Activated CD8-positive, alpha-beta memory T cell treated with anti-CD3 and anti-CD28 coated beads, Interleukin-2, amount 50 U/mL, for 1 hour (primary cell): ENCODE measurements around the gene LRRC32.

Source experiments
- DNase-seq: peaks from one replicate; pipeline ENCODE4 v3.0.0-alpha.2; 2020; ENCODE audit errors: extremely low read depth

Gene LRRC32

GRCh38 chr11:76663912-76664440 lies 6.6 kb downstream of the LRRC32 start:
- DNase-seq = no peak

DNA sequence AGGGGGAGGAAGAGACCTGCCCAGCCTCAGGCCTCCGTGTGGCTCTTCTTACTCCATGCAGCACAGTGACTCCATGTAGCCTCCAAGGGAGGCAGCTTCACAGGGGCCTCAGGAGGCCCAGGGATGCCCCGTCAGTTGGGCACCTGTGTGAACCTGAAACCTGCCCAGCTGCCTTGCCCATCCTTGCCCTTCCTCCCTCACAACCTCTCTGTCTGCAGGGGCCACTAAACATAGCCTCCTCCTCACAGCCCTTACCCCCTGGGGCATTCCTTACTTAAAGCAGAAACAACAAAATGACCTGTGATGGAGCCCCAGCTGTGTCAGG lies 7.1 kb downstream of the LRRC32 start:
- DNase-seq = no peak

DNA sequence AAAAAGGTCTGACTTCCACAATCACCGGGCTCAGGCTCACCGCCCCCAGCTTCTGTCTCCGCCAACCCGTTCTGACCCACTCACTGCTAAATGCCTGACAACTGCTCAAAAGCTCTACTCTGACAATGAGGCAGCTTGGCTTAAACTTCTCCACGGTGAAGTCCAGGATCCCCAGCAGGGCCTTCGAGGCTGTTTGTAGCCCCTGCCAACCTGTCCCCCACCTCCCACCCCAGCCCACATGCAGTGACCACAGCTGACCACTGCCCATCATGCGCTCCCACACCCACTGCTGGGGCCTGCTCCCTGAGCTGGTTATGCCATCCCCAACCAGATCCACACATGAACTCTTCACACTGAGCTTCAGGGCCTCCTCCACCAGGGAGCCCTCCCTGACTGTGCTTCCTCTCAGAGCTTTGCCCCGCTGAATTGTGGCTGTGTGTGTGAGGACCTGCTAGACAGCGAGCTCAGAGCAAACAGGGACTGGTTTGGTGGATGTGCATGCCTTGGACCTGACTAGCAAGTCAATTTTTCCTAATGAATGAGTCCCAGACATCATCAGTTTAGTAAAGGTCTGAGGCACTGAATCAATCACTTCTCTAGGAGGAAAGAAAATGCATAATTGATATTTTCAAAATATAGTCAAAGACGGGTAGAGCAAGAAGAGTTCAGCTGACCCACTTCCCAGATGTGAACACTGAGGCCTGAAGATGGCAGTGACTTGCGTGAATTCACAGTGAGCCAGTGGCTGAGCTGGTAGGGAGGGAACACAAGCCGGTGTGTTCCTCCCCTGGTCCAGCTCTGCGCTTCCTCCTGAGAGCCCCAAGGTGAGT lies 7.7 kb downstream of the LRRC32 start:
- DNase-seq = no peak

DNA sequence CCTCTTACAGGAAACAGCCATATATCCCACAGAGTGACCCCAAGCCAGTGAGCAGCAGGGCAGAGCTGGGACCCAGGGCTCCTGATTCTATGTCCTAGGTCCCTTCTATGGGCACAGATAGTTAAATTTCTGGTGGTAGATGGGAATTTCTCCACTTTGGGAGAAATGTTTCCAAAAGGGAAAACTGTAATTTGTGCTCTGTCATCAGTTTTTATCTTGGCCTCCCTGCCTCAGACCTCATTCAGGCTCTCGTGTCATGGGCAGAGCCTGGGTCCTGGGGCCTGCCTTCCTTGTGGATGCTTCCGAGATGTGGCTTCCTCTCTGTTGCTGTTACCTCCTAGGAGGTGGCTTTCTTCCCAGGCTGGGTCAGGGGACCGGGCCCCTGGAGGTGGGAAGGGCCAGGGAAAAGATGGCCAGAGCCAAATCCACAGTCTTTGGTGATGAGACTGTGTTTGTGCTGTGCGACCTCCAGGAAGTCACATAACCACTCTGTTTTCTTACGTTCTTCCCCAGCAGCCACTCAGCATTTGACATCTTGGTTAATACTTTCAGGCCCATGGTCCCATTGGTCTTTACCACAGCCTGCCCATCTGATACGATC lies 8.6 kb downstream of the LRRC32 start:
- no peak for DNase-seq

GRCh38 chr11:76661306-76661751 lies 9.2 kb downstream of the LRRC32 start:
- no peak for DNase-seq

DNA sequence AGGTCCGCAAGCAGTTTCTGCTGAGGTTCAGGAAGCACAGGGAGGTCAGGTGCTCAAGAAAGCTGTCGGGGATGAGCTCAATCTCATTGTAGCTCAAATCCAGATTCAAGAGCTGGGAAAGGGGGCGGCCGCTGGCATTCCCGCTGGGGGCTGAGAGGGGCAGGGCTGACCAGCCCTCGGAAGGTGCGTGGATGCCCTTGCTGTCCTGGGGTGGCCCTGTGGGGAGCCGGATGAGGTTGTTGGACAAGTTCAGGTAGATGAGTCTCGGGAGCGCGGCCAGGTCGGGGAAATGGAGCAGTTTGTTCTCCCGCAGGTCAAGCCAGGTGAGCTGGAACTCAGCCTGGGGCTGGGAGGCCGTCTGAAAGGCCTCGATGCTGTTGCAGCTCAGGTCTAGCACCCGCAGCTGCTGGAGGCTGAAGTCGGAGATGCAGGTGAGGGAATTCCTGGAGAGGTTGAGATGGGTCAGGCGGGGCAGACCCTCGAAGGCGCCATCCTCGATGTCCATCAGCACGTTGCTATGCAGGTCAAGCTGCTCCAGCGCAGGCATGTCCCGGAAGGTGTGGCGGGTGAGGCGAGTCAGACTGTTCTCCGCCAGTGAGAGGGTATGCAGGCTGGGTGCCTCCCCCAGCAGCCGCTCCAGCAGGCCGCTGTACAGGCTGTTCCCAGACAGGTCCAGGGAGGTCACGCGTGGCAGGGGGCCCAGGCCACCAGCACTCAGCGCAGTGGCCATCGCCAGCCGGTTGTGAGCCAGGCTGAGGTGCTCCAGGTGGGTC lies 9.8 kb downstream of the LRRC32 start:
- DNase-seq = no peak

GRCh38 chr11:76659672-76660532 lies 10.6 kb downstream of the LRRC32 start:
- no peak for DNase-seq

DNA sequence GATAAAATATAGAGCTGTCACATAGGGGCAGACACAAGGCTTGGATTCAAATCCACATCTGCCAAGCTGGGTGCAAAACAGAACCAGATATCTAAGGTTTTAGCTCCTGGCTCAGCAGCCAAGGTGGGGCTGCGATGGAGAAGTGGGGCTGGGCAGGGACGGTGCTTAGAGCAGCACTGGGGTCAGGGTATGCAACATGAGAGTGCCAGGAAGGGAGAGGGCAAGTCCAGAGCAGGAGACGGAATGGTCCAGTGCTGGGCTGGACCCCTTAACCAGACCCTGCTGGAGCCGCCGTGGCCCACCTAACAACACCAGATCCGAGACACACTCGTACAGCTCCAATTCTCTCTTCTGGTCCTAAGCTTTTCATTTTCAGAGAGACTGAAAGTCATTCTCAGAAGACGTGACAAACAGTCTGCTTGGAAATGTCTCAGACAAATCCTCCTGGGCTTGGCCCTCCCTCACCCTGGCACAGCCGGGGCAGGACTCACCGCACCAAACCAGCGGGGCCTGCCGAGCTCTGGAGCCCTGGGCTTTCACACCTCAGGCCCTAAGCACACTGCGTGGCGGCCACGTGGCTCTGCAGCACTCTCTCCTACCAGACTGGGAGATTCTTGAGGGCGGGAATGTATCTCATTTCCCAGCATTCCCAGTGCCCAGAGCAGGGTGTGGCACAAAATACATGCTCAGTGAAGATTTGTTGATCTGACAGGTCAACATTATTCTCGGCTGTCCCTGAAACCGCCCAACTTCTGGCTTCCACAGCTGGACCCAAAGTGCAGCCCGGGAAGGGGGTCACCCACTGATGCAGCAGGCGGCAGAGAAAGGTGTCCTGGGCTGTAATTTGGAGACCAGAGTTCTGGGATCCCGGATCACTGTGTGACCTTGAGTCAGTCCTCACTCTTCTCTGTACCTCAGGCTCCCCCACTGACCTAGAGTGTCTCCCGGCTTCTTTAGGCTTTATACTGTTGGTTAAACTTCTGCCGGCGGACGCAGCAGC lies 11.6 kb downstream of the LRRC32 start:
- no peak for DNase-seq

- DNase-seq = no peak
These were observed 12.3 kb downstream of the LRRC32 start for GRCh38 chr11:76658231-76658630.

DNA sequence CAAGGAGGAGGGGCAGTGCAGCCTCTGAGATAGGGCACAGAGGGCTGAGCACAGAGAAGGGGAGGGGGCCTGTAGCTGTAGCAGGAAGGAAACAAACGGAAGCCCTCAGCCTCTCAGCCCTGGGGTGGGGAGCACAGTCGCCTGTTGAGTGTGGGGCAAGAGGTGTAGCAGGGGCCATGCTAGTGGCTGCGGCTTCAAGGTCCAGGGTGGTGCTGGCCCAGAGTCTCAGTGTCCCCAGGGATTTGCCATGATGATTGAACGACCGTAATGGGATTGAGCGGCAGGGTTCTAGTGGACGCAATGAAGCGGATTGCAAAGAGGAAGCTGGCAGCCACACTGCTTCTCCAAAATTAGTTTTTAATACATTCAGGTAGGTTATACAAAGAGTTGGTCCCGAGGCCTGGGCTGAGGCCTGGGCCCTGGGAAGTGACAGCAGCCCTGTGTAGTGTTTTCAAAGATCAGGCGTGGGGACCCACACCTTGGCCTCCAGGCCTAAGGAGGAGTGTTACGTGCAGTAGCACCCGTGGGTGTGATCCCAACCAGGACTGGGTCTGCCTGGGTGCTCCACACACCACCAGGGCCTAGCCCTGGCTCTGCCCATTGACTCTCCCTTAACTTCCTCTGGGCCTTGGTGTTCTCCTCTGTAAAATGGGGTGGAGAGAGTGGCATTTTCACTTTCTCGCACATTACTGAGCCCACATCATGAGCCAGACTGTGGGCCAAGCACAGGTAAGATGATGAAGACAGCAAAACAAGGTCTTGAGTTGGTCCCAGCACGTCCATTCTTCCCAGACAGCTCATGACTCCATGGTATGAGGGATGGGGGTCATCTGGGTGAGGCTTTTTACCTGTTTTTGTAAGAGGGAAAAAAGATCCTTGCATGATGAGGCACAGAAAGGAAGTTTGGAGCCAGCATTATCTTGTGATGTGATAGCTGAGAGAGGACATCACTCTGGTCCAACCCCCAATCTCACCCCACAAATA lies 13.1 kb downstream of the LRRC32 start:
- DNase-seq = no peak

- no peak for DNase-seq
These were observed 13.9 kb downstream of the LRRC32 start for GRCh38 chr11:76656571-76657081.

DNA sequence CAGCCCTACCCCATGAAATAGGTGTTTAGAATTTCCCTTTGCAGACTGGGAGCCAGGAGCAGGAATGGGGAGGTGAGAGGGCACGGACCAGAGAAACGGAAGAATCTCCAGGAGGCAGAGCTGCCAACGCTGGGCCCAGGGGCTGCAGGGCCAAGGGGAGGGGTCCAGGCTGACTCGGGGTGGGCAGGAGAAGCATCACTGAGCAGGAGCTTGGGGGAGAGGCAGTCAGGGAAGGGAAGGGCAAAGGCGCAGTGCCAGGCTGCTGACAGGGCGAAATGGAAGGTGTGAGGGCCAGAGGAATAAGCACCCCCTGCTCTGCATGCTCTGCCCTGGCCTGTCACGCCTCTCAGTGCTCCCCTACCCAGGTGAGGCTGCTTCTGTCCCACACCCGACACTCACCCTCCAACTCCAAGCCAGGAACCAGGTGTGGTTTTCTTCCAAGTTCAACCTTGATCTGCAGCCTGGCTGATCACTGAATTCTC lies 14.5 kb downstream of the LRRC32 start:
- no peak for DNase-seq

- DNase-seq = no peak
These were observed 15.0 kb downstream of the LRRC32 start for GRCh38 chr11:76655501-76656049.

DNA sequence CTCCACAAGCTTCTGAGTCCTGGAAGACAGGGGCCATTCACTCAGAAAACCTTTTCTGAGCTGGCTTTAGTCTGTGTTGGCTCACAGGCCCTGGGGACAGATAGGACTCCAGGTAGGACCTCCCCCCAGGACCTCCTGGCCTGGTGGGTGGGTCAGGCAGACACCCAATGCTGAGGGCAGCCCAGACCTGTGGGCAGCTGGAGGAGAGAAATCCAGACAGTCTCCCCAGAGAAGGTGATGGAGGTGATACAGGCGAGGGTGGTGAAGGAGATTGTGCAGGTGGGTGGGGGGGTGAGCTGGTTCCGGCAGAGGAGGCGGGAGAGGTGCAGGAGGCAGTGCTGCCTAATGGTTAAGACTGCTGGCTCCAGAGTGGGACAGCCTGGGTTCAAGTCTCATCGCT lies 15.6 kb downstream of the LRRC32 start:
- DNase-seq = no peak

- DNase-seq = no peak
These were observed 16.2 kb downstream of the LRRC32 start for GRCh38 chr11:76654298-76654851.

GRCh38 chr11:76653674-76654284 lies 16.8 kb downstream of the LRRC32 start:
- no peak for DNase-seq

DNA sequence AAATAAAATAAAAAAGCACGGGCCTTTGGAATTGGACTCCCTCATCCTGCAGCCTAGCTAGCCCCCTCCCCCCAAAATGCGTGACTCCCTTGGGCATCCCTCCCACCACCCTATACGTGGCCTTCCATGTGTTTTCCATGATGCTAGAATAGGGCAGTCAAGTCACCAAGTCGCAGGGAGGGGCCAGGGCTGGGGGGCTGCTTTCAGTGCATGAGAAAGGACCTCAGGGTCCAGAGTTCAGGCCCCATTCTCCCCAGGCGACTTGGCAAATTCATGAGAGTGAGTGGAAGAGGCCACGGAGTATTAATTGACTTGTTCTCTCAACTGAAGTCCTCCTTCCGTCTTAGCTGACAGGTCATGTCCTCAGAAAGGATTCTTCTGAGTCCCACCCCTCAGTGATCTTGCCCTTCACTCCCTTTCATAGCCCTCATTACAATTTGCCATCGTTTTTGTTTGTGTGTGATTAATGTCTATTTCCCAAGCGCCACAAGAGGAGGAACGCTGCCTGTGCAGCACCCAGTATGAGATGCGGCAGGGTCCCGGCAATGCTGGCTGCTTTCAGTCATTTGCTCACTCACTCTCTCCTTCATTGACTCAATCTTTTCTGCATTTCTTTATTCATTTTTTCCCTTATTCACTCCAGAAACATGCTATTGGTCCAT lies 17.4 kb downstream of the LRRC32 start:
- DNase-seq = no peak
